ENCODE measurements around the gene CSN3. TPM values are rescaled to one million over a fixed set of nuclear protein-coding genes. Genes with fewer than 3 reads are reported as not detected.
"Not testable (repeated sequence)": the region's sequence is repeated elsewhere in the genome, so short reads cannot be mapped to it uniquely, and the experiment has no call there.

The CSN3 gene, protein sequence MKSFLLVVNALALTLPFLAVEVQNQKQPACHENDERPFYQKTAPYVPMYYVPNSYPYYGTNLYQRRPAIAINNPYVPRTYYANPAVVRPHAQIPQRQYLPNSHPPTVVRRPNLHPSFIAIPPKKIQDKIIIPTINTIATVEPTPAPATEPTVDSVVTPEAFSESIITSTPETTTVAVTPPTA
- total RNA-seq, result not detected

DNA sequence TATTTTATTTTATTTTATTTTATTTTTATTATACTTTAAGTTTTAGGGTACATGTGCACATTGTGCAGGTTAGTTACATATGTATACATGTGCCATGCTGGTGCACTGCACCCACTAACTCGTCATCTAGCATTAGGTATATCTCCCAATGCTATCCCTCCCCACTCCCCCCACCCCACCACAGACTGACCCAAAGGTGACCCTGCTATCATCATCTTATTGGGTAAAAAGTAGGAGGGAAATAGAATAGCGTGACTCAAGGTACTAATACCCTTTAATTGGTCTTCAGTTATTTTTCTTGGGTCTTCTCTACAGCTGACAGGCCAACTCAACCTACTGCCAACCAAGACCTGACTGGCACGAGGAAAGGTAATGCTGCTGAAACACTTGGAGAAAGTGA is at the start of gene CSN3:
CSN3 (plus strand) TSS at position 301 of the 400 bp plus-strand sequence. CDS start 2,223 bp downstream, outside the sequence.
- H3K4me3 Mint-ChIP-seq; H3K9me3 Mint-ChIP-seq; CTCF ChIA-PET; H3K36me3 Mint-ChIP-seq (ENCODE audit: low read depth); H3K27ac Mint-ChIP-seq; H3K4me1 Mint-ChIP-seq; DNase-seq; H3K27me3 Mint-ChIP-seq; POLR2A ChIA-PET: not testable (repeated sequence)

DNA sequence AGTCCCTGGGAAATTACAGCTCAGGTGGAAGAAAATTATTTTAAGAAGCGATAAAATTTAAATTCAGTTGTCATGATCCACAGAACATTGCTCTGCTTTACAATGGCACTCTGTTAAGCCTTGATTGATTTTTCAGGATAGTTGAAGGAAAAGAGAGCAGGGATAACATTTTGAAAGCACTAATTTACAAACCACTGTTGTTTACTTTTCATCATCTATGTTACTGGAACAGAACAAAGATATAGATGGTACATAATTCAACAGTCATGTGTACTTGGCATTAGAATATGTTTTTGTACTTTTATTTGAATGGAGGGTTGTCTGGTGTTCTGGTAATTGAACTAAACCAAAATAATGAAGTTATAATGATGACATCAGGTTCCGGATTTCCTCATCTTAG is 49.5 kb upstream of the CSN3 start:
- CTCF ChIA-PET, result no interaction called here
- H3K27me3 Mint-ChIP-seq, result no peaks in the 10 kb centered on the region

DNA sequence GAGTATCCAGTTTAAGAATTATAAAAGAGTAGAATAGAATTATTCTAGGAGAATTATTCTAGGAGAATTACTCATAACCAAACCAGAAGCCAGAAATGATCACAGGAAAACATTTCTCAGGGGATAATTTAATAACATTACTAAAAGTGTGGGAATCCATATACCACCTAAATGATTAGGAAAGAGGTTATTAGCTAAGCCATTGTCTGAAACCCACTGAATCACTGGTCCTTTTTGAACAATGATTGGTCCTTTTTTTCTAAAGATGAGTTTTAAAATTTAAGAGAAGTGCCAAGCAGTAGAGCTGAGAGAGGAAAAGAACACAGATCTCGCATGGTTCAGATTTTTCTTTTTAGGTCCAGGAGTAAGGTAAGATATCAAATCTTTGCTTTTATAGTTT is 47.0 kb upstream of the CSN3 start, which contains the start of gene ODAM:
ODAM (plus strand) TSS at position 301 of the 400 bp plus-strand sequence. CDS start 819 bp downstream, outside the sequence.
- H3K4me3 Mint-ChIP-seq, result no peak within 1 kb of the TSS
- H3K27me3 Mint-ChIP-seq, result no peaks in the 10 kb centered on the region

More for the DNA sequence above, 49.5 kb upstream of the CSN3 start:
- no peak overlapping the region for H3K4me3 Mint-ChIP-seq
- H3K4me1 Mint-ChIP-seq, result no peaks in the 10 kb centered on the region
- no peaks in the 10 kb centered on the region for H3K36me3 Mint-ChIP-seq (ENCODE audit: low read depth)
- DNase-seq, result no peak
- no peaks in the 10 kb centered on the region for H3K9me3 Mint-ChIP-seq
- H3K27ac Mint-ChIP-seq, result no peak overlapping the region
- POLR2A ChIA-PET, result no interaction called here

DNA sequence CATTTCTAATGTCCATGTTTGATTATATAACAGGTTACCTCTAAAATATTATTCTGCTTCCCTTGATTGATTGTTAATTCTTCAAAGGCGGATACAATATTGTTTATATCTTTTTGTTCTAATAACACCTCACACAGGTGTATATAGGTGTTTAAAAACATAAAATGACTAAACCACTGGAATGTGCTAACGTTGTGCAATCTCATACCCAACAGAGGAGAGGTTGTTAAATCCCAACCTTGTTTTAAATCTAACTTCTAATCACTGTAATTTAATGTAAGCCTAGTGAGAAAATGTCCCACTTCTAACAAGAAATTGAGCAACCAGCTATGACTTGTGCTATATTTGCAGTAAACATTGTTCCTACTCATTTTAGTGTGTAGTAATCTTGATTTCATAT is 45.5 kb upstream of the CSN3 start:
- no peak for DNase-seq
- H3K9me3 Mint-ChIP-seq, result no peaks in the 10 kb centered on the region
- H3K4me3 Mint-ChIP-seq, result no peak overlapping the region
- CTCF ChIA-PET, result no interaction called here
- POLR2A ChIA-PET, result no interaction called here
- H3K4me1 Mint-ChIP-seq, result no peaks in the 10 kb centered on the region
- H3K27ac Mint-ChIP-seq, result no peak overlapping the region
- no peaks in the 10 kb centered on the region for H3K36me3 Mint-ChIP-seq (ENCODE audit: low read depth)
- H3K27me3 Mint-ChIP-seq, result no peaks in the 10 kb centered on the region

More for the DNA sequence above, 47.0 kb upstream of the CSN3 start, which contains the start of gene ODAM:
- Mint-ChIP-seq H3K36me3 (ENCODE audit: low read depth) (no peaks in the 10 kb centered on the region), H3K9me3 (no peaks in the 10 kb centered on the region), H3K4me1 (no peaks in the 10 kb centered on the region), H3K27ac (no peak within 1 kb of the TSS)
- POLR2A ChIA-PET, result no interaction called here
- DNase-seq, result no peak
- CTCF ChIA-PET, result no interaction called here

DNA sequence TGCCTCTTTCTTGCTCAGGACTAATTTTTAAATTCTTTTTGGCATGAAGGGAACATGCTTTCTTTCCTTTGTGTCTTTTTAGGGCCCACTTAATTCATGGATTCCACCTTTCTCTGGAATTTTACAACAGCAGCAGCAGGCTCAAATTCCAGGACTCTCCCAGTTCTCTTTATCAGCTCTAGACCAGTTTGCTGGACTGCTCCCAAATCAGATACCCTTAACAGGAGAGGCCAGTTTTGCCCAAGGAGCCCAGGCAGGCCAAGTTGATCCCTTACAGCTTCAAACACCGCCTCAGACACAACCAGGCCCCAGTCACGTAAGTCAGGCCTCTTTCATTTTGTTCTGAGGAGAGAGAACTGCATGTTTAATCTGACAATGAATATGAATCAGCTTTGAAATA is 44.6 kb upstream of the CSN3 start:
- no peak for DNase-seq
- CTCF ChIA-PET, result interaction anchor here (1.6 kb wide), 1 partner anchor 15 kb away, joined by 6 read pairs; no protein-coding TSS in a partner anchor
- H3K36me3 Mint-ChIP-seq (ENCODE audit: low read depth), result no peaks in the 10 kb centered on the region
- H3K27me3 Mint-ChIP-seq, result no peaks in the 10 kb centered on the region
- H3K9me3 Mint-ChIP-seq, result no peaks in the 10 kb centered on the region
- no peaks in the 10 kb centered on the region for H3K4me1 Mint-ChIP-seq
- POLR2A ChIA-PET, result no interaction called here
- no peak overlapping the region for H3K27ac Mint-ChIP-seq
- no peak overlapping the region for H3K4me3 Mint-ChIP-seq

DNA sequence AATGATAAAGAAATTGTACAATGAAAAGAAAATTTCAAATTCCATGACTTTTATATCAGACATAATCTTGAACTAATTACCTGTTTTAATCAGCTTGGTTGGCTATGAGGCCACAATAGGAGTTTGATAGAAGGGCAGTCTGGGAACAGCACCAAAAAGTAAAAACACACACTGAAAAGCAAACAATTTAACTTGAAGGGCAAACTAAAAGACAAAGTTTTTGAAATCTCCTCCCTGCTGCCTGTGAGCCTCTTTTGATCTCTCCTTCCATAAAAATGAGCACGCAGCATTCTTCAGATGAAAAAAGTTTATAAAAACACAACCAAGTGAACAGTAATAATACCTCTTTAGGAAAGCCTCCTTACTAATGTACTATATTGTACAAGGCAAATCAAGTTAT is 38.8 kb upstream of the CSN3 start:
- H3K4me3 Mint-ChIP-seq, result no peak overlapping the region
- CTCF ChIA-PET, result no interaction called here
- H3K9me3 Mint-ChIP-seq, result no peaks in the 10 kb centered on the region
- H3K36me3 Mint-ChIP-seq (ENCODE audit: low read depth), result no peaks in the 10 kb centered on the region
- H3K27me3 Mint-ChIP-seq, result no peaks in the 10 kb centered on the region
- no peaks in the 10 kb centered on the region for H3K4me1 Mint-ChIP-seq
- H3K27ac Mint-ChIP-seq, result no peak overlapping the region
- POLR2A ChIA-PET, result no interaction called here
- no peak for DNase-seq

DNA sequence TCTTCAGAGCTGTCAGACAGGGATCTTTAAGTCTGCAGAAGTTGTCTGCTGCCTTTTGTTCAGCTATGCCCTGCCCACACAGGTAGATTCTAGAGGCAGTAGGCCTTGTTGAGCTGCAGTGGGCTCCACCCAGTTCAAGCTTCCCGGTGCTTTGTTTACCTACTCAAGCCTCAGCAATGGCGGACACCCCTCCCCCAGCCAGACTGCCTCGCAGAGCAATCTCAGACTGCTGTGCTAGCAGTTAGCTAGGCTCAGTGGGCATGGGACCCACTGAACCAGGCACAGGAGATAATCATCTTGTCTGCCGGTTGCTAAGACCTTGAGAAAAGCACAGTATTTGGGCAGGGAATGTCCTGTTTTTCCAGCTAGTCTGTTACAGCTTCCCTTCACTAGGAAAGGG is 29.6 kb upstream of the CSN3 start:
- H3K36me3 Mint-ChIP-seq (ENCODE audit: low read depth); H3K27me3 Mint-ChIP-seq; H3K27ac Mint-ChIP-seq; DNase-seq; H3K9me3 Mint-ChIP-seq; H3K4me3 Mint-ChIP-seq; CTCF ChIA-PET; H3K4me1 Mint-ChIP-seq; POLR2A ChIA-PET: not testable (repeated sequence)

DNA sequence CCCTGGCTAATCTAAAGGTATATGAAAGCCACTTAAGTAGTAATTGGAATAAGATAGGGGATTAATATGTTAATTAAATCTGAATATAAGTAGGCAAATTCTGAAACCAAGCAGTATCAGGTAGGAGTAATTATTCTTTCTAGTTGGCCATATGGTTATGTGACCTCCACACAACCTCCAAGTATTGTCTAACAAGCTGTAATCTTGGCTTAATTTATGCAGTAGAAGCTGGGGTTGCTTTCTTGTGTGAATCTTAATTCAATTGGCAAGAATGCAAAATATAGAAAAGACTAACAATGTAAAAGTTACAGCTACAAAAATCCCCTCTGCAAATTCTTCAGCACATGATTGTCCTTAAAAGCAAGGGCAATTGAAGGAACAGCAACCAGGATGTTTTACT is 26.3 kb upstream of the CSN3 start:
- H3K9me3 Mint-ChIP-seq; H3K4me1 Mint-ChIP-seq; H3K36me3 Mint-ChIP-seq (ENCODE audit: low read depth); H3K4me3 Mint-ChIP-seq; H3K27ac Mint-ChIP-seq; DNase-seq; POLR2A ChIA-PET; H3K27me3 Mint-ChIP-seq; CTCF ChIA-PET: not testable (repeated sequence)

DNA sequence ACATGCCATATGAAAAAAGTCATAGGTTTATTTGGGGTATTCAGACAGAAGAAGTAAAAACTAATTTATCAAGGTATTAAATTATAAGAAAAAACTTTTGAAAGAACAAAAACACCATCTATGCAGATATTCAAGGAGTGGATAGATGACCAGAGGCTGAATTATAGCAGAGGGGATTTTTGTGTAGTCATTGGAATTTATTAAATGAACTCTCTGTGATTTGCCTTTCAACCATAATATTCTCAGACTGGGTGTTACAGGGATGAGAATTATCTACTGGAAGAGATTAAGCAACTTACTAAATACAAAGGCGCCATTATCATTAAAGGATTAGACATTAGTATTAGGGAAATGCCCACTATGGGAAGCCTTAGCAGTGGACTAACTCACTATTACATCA is 25.8 kb upstream of the CSN3 start:
- POLR2A ChIA-PET; H3K27me3 Mint-ChIP-seq; H3K9me3 Mint-ChIP-seq; H3K4me1 Mint-ChIP-seq; H3K4me3 Mint-ChIP-seq; H3K36me3 Mint-ChIP-seq (ENCODE audit: low read depth); H3K27ac Mint-ChIP-seq; CTCF ChIA-PET; DNase-seq: not testable (repeated sequence)

DNA sequence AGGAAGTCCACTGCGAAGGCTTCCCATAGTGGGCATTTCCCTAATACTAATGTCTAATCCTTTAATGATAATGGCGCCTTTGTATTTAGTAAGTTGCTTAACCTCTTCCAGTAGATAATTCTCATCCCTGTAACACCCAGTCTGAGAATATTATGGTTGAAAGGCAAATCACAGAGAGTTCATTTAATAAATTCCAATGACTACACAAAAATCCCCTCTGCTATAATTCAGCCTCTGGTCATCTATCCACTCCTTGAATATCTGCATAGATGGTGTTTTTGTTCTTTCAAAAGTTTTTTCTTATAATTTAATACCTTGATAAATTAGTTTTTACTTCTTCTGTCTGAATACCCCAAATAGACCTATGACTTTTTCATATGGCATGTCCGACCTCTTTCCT is 21.0 kb upstream of the CSN3 start:
- CTCF ChIA-PET; H3K9me3 Mint-ChIP-seq; H3K4me3 Mint-ChIP-seq; H3K4me1 Mint-ChIP-seq; POLR2A ChIA-PET; H3K27ac Mint-ChIP-seq; H3K36me3 Mint-ChIP-seq (ENCODE audit: low read depth); DNase-seq; H3K27me3 Mint-ChIP-seq: not testable (repeated sequence)

DNA sequence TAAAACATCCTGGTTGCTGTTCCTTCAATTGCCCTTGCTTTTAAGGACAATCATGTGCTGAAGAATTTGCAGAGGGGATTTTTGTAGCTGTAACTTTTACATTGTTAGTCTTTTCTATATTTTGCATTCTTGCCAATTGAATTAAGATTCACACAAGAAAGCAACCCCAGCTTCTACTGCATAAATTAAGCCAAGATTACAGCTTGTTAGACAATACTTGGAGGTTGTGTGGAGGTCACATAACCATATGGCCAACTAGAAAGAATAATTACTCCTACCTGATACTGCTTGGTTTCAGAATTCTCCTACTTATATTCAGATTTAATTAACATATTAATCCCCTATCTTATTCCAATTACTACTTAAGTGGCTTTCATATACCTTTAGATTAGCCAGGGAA is 20.6 kb upstream of the CSN3 start:
- H3K4me3 Mint-ChIP-seq; H3K27me3 Mint-ChIP-seq; H3K9me3 Mint-ChIP-seq; H3K36me3 Mint-ChIP-seq (ENCODE audit: low read depth); POLR2A ChIA-PET; H3K27ac Mint-ChIP-seq; CTCF ChIA-PET; DNase-seq; H3K4me1 Mint-ChIP-seq: not testable (repeated sequence)

DNA sequence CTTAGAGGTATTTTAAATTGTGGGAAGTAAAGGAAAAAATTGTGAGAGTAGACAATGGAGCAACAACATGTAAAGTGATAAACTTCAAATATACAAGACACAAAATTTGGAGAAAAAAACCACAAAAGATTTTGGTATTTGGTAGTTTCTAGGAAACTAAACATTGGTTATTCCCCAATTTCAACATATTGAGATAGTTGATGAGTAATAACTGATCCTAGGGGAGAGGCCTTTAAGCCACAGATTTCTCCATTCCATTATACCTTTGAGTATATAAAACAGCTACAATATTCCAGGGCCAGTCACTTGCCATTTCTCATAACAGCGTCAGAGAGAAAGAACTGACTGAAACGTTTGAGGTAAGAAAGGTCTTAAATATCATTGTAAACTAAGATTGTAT is 16.6 kb upstream of the CSN3 start, which contains the start of gene FDCSP:
FDCSP (plus strand) TSS at position 301 of the 400 bp plus-strand sequence. CDS start 5,071 bp downstream, outside the sequence.
- Mint-ChIP-seq H3K4me3 (no peak within 1 kb of the TSS), H3K9me3 (no peaks in the 10 kb centered on the region), H3K27ac (no peak within 1 kb of the TSS), H3K4me1 (no peaks in the 10 kb centered on the region), H3K36me3 (ENCODE audit: low read depth) (no peaks in the 10 kb centered on the region), H3K27me3 (no peaks in the 10 kb centered on the region)
- no peak for DNase-seq
- ChIA-PET CTCF (no interaction called here), POLR2A (no interaction called here)

DNA sequence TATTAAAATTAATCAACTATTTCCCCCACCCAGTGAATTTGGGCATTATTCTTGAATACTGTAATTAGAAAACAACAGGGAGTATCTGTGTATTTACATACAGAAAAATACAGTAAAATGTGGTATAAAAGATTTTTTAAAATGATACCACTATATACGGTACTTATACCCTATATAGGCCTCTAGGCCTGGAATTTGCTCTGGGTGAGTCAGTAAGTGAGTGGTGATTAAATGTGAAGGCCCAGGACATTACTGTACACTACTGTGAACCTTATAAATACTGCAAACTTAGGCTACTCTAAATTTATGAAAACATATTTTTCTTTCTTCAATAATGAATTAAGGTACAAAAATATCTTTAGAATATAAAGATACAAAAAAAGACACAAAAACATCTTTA is 6.3 kb upstream of the CSN3 start:
- no peaks in the 10 kb centered on the region for H3K36me3 Mint-ChIP-seq (ENCODE audit: low read depth)
- no peaks in the 10 kb centered on the region for H3K4me1 Mint-ChIP-seq
- H3K4me3 Mint-ChIP-seq, result no peak overlapping the region
- H3K9me3 Mint-ChIP-seq, result no peaks in the 10 kb centered on the region
- ChIA-PET CTCF (no interaction called here), POLR2A (no interaction called here)
- H3K27me3 Mint-ChIP-seq, result no peaks in the 10 kb centered on the region
- no peak for DNase-seq
- no peak overlapping the region for H3K27ac Mint-ChIP-seq

DNA sequence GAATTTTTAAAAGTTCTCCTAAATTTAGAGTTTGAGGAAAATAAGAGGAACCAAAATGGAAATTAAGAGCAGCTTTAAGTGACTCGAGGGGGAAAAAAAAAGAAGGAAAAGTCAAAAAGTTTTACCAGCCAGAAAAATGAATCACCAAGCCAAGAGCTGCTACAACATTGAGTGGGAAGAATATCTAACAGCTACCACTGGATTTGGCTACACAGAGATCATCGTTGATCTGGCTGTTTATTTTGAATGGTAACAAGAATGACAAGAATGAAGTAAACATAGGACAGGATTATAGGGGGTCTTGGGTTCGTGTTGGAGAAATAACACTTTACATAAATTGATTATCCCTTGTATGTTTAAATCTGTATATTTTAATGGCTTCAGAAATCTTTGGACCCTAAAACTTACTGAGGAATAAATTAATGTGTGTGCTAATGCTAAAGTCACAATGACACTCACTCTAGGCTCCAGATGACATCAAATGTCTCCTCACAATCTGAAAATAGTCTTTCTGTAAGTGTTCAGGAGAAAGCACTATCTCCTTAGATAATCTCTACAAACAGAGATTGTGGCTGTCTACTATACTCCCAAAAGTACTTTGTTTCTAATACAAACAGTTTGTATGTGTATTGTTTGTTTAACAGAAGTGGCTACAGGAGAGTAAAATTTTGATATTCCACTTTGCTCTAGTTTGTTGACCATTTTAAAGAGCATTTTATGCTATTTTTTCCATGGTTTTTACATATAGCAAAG is 3.1 kb upstream of the CSN3 start:
- Mint-ChIP-seq H3K27ac (no peak overlapping the region), H3K4me1 (no peaks in the 10 kb centered on the region), H3K36me3 (ENCODE audit: low read depth) (no peaks in the 10 kb centered on the region), H3K4me3 (no peak overlapping the region), H3K9me3 (no peaks in the 10 kb centered on the region), H3K27me3 (no peaks in the 10 kb centered on the region)
- CTCF ChIA-PET, result no interaction called here
- DNase-seq, result no peak
- POLR2A ChIA-PET, result no interaction called here
